HUES48 (cell line): ENCODE results near the gene EXOC1L.

Source experiments
- H3K27ac ChIP-seq: one replicate; pipeline ENCODE4 v1.7.0; 2013; ENCODE audit warnings: low read depth, low read length, inconsistent platforms
- H3K27me3 ChIP-seq: 2 replicates; pipeline ENCODE4 v1.6.1; 2013; ENCODE audit warnings: mild to moderate bottlenecking, low read length; ENCODE audit not compliant: control insufficient read depth, insufficient read depth
- H3K36me3 ChIP-seq: 2 replicates; pipeline ENCODE4 v1.6.1; 2013; ENCODE audit warnings: low read length; ENCODE audit not compliant: control insufficient read depth, insufficient read depth
- H3K4me1 ChIP-seq: 2 replicates; pipeline ENCODE4 v1.6.1; 2013; ENCODE audit warnings: mild to moderate bottlenecking, low read length; ENCODE audit not compliant: control insufficient read depth, insufficient read depth
- H3K4me3 ChIP-seq: 2 replicates; pipeline ENCODE4 v1.5.1; 2013; ENCODE audit warnings: mild to moderate bottlenecking, low read depth, low read length
- H3K9ac ChIP-seq: 2 replicates; pipeline ENCODE4 v1.6.1; 2013; ENCODE audit warnings: mild to moderate bottlenecking, low read depth, low read length, moderate library complexity
- H3K9me3 ChIP-seq: 2 replicates; pipeline ENCODE4 v1.6.1; 2013; ENCODE audit warnings: low read length; ENCODE audit not compliant: control insufficient read depth, insufficient read depth

Gene EXOC1L

GRCh38 chr4:55808186-55808585 lies 11.4 kb upstream of the EXOC1L start:
- H3K9ac ChIP-seq: no peak overlapping the region
- H3K27ac ChIP-seq: no peak overlapping the region
- H3K36me3 ChIP-seq: no peaks in the 10 kb centered on the region
- no peaks in the 10 kb centered on the region for H3K9me3 ChIP-seq
- H3K4me3 ChIP-seq: no peak overlapping the region
- H3K27me3 ChIP-seq: no peaks in the 10 kb centered on the region
- no peaks in the 10 kb centered on the region for H3K4me1 ChIP-seq

- no peaks in the 10 kb centered on the region for H3K27me3 ChIP-seq
- H3K9ac ChIP-seq: no peak overlapping the region
- H3K9me3 ChIP-seq: no peaks in the 10 kb centered on the region
- H3K36me3 ChIP-seq: no peaks in the 10 kb centered on the region
- no peak overlapping the region for H3K27ac ChIP-seq
- H3K4me1 ChIP-seq: no peaks in the 10 kb centered on the region
- H3K4me3 ChIP-seq: no peak overlapping the region
Measured at GRCh38 chr4:55808632-55809031, 11.0 kb upstream of the EXOC1L start.

- no peak overlapping the region for H3K4me3 ChIP-seq
- no peaks in the 10 kb centered on the region for H3K27me3 ChIP-seq
- H3K4me1 ChIP-seq: peaks cover 4% of the 10 kb centered on the region; the same call in 1 of the 2 replicates
- H3K27ac ChIP-seq: no peak overlapping the region
- no peaks in the 10 kb centered on the region for H3K9me3 ChIP-seq
- no peaks in the 10 kb centered on the region for H3K36me3 ChIP-seq
- H3K9ac ChIP-seq: no peak overlapping the region
Measured at GRCh38 chr4:55817691-55818090, 1.9 kb upstream of the EXOC1L start.

- Histone ChIP-seq H3K9ac (no peak overlapping the region), H3K36me3 (no peaks in the 10 kb centered on the region), H3K9me3 (no peaks in the 10 kb centered on the region), H3K27me3 (no peaks in the 10 kb centered on the region), H3K27ac (no peak overlapping the region), H3K4me3 (no peak overlapping the region), H3K4me1 (peaks cover 4% of the 10 kb centered on the region; the same call in 1 of the 2 replicates)
Measured at GRCh38 chr4:55820279-55820678, 689 bp downstream of the EXOC1L start.

GRCh38 chr4:55822329-55822728 lies 2.7 kb downstream of the EXOC1L start:
- Histone ChIP-seq H3K9ac (no peak overlapping the region), H3K27me3 (no peaks in the 10 kb centered on the region), H3K4me3 (no peak overlapping the region), H3K27ac (no peak overlapping the region), H3K9me3 (no peaks in the 10 kb centered on the region), H3K36me3 (no peaks in the 10 kb centered on the region), H3K4me1 (peaks cover 4% of the 10 kb centered on the region; the same call in 1 of the 2 replicates)

GRCh38 chr4:55824865-55825264 lies 5.3 kb downstream of the EXOC1L start:
- Histone ChIP-seq H3K36me3 (no peaks in the 10 kb centered on the region), H3K27ac (no peak overlapping the region), H3K9me3 (no peaks in the 10 kb centered on the region), H3K9ac (no peak overlapping the region), H3K27me3 (no peaks in the 10 kb centered on the region), H3K4me3 (no peak overlapping the region), H3K4me1 (no peaks in the 10 kb centered on the region)

GRCh38 chr4:55826986-55827385 lies 7.4 kb downstream of the EXOC1L start:
- H3K9me3 ChIP-seq: no peaks in the 10 kb centered on the region
- no peaks in the 10 kb centered on the region for H3K4me1 ChIP-seq
- H3K27me3 ChIP-seq: no peaks in the 10 kb centered on the region
- H3K9ac ChIP-seq: no peak overlapping the region
- no peak overlapping the region for H3K4me3 ChIP-seq
- no peaks in the 10 kb centered on the region for H3K36me3 ChIP-seq
- H3K27ac ChIP-seq: no peak overlapping the region

GRCh38 chr4:55827582-55827981 lies 8.0 kb downstream of the EXOC1L start:
- no peak overlapping the region for H3K4me3 ChIP-seq
- H3K9ac ChIP-seq: no peak overlapping the region
- no peaks in the 10 kb centered on the region for H3K27me3 ChIP-seq
- no peaks in the 10 kb centered on the region for H3K36me3 ChIP-seq
- H3K27ac ChIP-seq: no peak overlapping the region
- no peaks in the 10 kb centered on the region for H3K4me1 ChIP-seq
- no peaks in the 10 kb centered on the region for H3K9me3 ChIP-seq

GRCh38 chr4:55830048-55830447 lies 10.5 kb downstream of the EXOC1L start:
- no peaks in the 10 kb centered on the region for H3K4me1 ChIP-seq

GRCh38 chr4:55830716-55831115 lies 11.1 kb downstream of the EXOC1L start:
- no peak overlapping the region for H3K9ac ChIP-seq
- H3K27me3 ChIP-seq: no peaks in the 10 kb centered on the region
- H3K27ac ChIP-seq: no peak overlapping the region
- no peaks in the 10 kb centered on the region for H3K9me3 ChIP-seq
- no peaks in the 10 kb centered on the region for H3K4me1 ChIP-seq
- H3K36me3 ChIP-seq: no peaks in the 10 kb centered on the region
- no peak overlapping the region for H3K4me3 ChIP-seq

More at GRCh38 chr4:55830048-55830447, 10.5 kb downstream of the EXOC1L start:
- Histone ChIP-seq H3K9ac (no peak overlapping the region), H3K9me3 (no peaks in the 10 kb centered on the region), H3K27me3 (no peaks in the 10 kb centered on the region), H3K36me3 (no peaks in the 10 kb centered on the region), H3K27ac (no peak overlapping the region), H3K4me3 (no peak overlapping the region)

- H3K9me3 ChIP-seq: peaks cover 7% of the 10 kb centered on the region; the same call in 1 of the 2 replicates
- H3K4me1 ChIP-seq: no peaks in the 10 kb centered on the region
- no peak overlapping the region for H3K9ac ChIP-seq
- H3K27me3 ChIP-seq: no peaks in the 10 kb centered on the region
- no peak overlapping the region for H3K27ac ChIP-seq
- H3K4me3 ChIP-seq: no peak overlapping the region
- no peaks in the 10 kb centered on the region for H3K36me3 ChIP-seq
Measured at GRCh38 chr4:55834086-55834795, 14.7 kb downstream of the EXOC1L start.
